ENCODE data around the gene ATF7IP.
"Not testable (repeated sequence)": the region's sequence is repeated elsewhere in the genome, so short reads cannot be mapped to it uniquely, and the experiment has no call there.

The ATF7IP gene

DNA sequence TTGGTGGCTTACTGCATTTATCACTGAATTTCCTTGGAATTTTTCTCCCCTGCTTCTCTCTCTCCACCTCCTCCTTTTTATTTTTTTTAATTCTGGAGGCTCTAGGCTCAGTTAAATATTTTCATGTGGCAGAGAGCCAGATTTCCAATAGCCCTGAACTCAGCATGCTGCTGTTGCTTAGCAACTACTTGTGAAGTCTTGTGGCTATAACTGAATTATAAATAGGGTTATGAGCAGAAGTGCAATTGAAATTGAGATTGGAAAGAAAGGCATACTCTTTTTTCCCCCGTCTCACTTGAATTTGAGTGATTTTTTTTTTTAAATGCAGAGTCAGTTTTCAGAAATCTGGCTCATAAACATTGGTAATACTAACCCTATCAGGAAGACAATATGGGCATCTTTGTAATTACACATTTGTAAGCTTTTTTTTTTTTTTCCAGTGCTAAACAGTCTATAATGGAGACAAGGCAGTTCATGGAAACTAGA is 38.3 kb downstream of the ATF7IP start:
- TF ChIP-seq, protein P1, sequence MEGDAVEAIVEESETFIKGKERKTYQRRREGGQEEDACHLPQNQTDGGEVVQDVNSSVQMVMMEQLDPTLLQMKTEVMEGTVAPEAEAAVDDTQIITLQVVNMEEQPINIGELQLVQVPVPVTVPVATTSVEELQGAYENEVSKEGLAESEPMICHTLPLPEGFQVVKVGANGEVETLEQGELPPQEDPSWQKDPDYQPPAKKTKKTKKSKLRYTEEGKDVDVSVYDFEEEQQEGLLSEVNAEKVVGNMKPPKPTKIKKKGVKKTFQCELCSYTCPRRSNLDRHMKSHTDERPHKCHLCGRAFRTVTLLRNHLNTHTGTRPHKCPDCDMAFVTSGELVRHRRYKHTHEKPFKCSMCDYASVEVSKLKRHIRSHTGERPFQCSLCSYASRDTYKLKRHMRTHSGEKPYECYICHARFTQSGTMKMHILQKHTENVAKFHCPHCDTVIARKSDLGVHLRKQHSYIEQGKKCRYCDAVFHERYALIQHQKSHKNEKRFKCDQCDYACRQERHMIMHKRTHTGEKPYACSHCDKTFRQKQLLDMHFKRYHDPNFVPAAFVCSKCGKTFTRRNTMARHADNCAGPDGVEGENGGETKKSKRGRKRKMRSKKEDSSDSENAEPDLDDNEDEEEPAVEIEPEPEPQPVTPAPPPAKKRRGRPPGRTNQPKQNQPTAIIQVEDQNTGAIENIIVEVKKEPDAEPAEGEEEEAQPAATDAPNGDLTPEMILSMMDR (IDR thresholded peaks at IDR 0.05; ENCODE audit: control insufficient read depth, extremely low read depth, insufficient read depth): no peak
- DNase-seq (ENCODE audit: low read depth): peak; percentile 39
- no peak overlapping the region for H3K4me3 ChIP-seq (ENCODE audit: low read depth, low read length)

DNA sequence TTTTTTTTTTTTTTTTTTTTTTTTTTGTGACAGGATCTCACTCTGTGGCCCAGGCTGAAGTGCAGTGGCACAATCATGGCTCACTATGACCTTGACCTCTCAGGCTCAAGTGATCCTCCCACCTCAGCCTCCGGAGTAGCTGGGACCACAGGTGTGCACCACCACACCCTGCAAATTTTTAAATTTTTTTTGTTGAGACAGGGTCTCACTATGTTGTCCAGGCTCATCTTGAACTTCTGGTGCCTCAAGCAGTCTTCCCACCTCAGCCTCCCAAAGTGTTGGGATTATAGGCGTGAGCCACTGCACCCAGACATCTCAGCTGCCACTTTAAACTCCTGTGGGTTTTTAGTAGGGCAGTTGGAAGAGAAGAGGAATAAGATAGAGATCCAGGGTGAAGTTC is 39.9 kb downstream of the ATF7IP start:
- H3K4me3 ChIP-seq (ENCODE audit: low read depth, low read length); DNase-seq (ENCODE audit: low read depth): not testable (repeated sequence)

DNA sequence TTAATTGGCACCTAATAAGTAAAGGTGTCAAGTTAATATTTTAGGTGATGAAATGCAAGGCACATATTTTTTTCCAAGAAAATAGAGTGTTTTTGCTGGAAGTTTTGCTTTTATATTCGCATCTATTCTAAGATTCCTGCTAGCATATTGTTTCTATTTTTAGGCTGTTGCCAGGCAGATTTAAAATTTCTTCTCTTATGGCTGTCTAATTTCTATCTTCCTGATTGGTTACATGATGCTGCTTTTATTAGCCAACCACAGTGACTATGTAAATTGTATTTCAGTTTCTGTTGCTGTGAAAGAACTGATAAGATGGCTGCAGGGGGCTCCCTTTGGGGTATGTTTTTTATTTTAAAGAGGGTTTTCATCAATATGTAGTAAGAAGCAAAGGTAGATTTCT is 42.7 kb downstream of the ATF7IP start:
- H3K4me3 ChIP-seq (ENCODE audit: low read depth, low read length): no peak overlapping the region
- TF ChIP-seq, protein P1 (IDR thresholded peaks at IDR 0.05; ENCODE audit: control insufficient read depth, extremely low read depth, insufficient read depth): no peak
- no peak for DNase-seq (ENCODE audit: low read depth)

DNA sequence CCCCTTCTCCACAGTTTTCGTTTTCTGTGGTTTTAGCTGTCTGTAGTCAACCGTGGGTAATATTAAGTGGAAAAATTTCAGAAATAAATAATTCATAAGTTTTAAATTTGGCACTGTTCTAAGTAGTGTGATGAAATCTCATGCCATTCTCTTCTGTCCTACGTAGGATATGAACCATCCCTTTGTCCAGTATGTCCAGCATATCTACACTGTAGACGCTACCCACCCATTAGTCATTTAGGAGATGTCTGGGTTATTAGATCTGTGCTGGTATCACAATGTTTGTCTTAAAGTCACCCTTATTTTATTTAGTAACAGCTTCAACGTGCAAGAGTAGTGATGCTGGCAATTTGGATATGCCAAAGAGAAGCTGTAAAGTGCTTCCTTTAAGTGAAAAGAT is 44.7 kb downstream of the ATF7IP start:
- no peak overlapping the region for H3K4me3 ChIP-seq (ENCODE audit: low read depth, low read length)
- DNase-seq (ENCODE audit: low read depth): no peak
- TF ChIP-seq, protein P1 (IDR thresholded peaks at IDR 0.05; ENCODE audit: control insufficient read depth, extremely low read depth, insufficient read depth): no peak

DNA sequence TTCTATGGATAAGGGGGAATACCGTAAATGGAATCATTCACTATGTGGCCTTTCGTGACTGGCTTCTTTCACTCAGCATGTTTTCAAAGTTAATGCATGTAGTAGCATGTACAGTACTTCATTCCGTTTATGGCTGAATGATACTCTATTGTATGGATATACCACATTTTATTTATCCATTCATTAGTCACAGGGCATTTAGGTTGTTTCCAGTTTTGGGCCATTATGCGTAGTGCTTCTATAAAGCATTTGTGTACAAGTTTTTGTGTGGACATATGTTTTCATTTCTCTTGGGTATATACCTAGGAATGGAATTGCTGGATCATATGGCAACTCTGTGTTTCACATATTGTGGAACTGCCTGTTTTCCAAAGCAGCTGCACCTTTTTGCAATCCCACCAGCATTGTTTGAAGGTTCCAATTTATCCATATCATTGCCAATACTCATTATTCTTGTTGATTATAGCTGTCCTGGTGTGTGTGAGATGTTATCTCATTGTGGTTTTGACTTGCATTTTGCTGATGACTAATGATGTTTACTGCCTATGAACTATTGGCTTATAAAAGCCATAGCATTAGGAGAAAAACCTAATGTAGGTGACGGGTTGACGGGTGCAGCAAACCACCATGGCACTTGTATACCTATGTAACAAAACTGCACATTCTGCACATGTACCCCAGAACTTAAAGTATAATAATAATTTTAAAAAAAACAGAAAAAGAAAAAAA is 45.5 kb downstream of the ATF7IP start:
- no peak for DNase-seq (ENCODE audit: low read depth)
- no peak overlapping the region for H3K4me3 ChIP-seq (ENCODE audit: low read depth, low read length)
- TF ChIP-seq, protein P1 (IDR thresholded peaks at IDR 0.05; ENCODE audit: control insufficient read depth, extremely low read depth, insufficient read depth): no peak

DNA sequence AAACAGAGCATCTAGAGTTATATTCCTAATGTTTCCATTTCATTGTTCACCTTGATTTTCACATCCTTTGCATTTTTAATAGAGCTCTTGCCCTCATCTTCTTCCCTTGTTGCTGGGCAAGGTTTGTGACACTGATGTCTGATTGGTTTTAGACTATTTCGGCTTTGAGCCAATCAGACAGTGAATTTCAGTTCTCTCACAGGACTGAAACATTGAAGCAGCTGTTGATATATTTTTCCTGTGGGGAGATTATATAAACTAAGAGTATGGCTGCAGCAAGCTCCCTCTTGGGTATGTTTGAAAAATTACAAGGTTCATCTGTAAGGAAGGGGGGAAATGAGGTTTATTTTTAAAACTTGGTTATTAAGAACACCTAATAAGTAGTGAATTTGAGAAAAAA is 51.2 kb downstream of the ATF7IP start:
- H3K4me3 ChIP-seq (ENCODE audit: low read depth, low read length): no peak overlapping the region

DNA sequence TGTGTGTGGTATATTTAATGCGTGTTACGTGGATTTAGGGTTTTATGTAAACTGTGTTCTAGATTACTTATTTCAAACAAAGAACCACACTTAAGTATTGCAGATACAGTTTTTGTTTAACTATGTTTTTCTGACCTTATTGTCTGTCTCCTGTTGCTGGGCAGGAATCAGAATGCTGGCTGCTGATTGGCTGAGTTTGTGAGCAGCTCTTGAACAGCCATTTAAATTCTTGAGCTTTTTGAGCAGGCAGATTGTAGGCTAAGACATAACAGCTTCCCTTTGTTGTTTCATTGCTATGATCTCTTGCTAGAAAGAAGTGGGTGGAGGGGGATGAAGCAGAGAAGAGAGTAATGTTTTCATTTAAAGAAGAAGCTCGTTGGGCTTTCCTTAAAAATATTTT is 52.2 kb downstream of the ATF7IP start:
- no peak overlapping the region; the same call in 1 of the 2 replicates for H3K4me3 ChIP-seq (ENCODE audit: low read depth, low read length)
- TF ChIP-seq, protein P1 (IDR thresholded peaks at IDR 0.05; ENCODE audit: control insufficient read depth, extremely low read depth, insufficient read depth): no peak
- DNase-seq (ENCODE audit: low read depth): peak; percentile 66

More for the DNA sequence above, 51.2 kb downstream of the ATF7IP start:
- peak; percentile 32 for DNase-seq (ENCODE audit: low read depth)
- TF ChIP-seq, protein P1 (IDR thresholded peaks at IDR 0.05; ENCODE audit: control insufficient read depth, extremely low read depth, insufficient read depth): no peak

Measured in LNCaP clone FGC (cell line).